GM21825 (cell line): ENCODE results near the gene ZFAND2B.

Experiments
- ATAC-seq: cut with Tn5 transposase; IDR thresholded peaks from one replicate; pipeline ENCODE4 v1.9.1; 2021; ENCODE audit warnings: mild to moderate bottlenecking, moderate library complexity; ENCODE audit not compliant: unreplicated experiment

ZFAND2B gene, protein sequence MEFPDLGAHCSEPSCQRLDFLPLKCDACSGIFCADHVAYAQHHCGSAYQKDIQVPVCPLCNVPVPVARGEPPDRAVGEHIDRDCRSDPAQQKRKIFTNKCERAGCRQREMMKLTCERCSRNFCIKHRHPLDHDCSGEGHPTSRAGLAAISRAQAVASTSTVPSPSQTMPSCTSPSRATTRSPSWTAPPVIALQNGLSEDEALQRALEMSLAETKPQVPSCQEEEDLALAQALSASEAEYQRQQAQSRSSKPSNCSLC

DNA sequence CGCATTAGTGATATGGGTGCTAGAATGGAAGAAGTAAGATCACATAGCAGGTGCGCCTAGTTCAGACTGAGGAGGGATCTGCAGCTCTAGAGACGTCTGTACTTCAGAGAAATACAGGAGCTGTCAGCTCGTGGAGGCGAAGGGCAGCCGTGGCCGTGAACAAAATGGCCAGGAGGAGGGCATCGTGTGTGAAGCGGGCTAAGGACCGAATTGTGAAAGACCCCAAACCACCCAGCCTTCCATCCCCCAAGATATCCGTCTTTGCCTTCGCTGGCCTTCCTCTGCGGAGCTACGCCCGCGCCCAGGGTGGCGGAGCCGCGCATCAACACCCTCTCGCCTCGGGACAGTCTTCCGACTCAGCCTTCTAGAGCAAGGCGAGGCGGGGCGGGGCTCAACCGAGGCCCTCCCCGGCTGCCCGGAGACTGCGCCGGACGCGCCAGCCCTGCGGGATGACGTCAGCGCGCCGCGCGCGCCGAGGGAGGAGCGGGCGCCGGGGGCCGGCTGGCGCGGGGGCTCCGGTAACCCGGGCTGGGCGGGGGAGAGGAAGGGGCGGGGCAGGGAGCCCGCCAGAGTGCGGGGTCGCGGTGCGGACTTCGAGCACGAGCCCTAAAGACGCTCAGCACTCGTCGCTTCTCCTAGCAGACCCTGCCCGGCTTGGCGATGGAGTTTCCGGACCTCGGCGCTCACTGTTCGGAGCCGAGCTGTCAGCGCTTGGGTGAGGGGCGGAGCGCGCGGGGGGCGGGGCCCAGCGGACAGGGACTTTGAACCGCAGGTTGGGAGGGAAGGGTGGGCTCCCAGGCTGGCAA, at the start of gene ZFAND2B:
Gene ZFAND2B (plus strand): TSS at position 455 of the 806 bp plus-strand sequence. CDS start 206 bp downstream, at position 661.
- peak; percentile 97 for ATAC-seq

- no peak for ATAC-seq
Observed at GRCh38 chr2:219157396-219157795, 49.2 kb upstream of the ZFAND2B start.

DNA sequence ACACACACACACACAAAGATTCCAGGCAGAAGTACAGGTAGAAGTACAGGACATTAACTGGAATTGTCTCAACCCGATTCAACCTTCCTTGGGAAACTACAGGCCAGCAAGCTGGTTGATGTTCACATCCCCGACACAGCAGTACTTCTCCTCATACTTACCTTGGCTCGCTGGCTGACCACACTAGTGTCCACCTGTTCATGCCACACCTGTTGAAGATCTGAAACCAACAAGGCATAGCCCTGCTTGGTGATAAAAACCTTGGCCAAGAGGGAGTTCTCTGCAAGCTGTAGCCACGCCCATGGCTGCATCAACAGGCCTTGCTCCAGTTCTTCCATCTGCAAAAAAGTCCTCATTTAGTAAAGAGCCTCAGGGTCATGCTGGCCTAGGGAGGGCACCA, 48.6 kb upstream of the ZFAND2B start:
- ATAC-seq = no peak

DNA sequence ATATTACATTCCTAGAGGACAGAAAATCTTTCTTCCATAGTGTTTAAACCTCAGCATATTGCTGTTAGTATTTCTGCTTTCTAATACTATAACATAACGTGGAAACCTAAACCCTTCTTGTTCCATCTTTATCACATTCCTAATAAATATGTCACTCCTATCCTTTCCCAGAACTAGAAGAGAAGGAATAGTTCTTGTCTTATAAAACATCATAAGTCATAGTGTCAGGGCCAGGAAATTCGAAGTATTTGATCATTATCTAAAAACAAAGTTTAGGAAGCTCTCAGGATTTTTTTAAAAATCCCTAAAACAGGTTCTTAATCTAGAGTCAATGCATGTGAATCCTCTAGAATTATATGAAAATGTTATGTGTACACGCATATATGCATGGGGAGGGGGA, 48.0 kb upstream of the ZFAND2B start:
- ATAC-seq = no peak

GRCh38 chr2:219159771-219160185, 46.8 kb upstream of the ZFAND2B start:
- ATAC-seq = no peak

- ATAC-seq = peak; percentile 84
Observed at GRCh38 chr2:219160186-219161017, 46.2 kb upstream of the ZFAND2B start, which contains the start of gene NHEJ1. Gene NHEJ1, minus strand, starts transcription at chr2:219160815. Its CDS starts 2,453 bp downstream, at chr2:219158362.

DNA sequence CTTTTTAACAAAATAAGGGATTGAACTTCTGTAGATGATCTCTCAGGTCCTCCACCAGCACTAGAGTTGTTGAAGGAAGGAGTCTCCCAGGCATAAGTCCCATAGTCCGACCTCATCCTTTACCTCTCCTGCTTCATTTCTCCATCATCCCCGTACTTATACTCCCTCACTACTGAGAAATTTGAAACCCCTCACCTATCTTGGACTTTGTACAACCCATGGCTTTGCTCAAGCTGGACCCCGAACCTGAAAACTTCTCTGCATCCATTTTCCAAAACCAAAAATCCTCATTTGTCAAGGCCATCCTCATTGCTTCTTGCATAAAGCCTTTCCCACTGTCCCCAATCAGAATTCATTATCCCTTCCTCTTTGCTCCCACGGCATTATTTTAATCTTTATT, 45.5 kb upstream of the ZFAND2B start:
- ATAC-seq = no peak

DNA sequence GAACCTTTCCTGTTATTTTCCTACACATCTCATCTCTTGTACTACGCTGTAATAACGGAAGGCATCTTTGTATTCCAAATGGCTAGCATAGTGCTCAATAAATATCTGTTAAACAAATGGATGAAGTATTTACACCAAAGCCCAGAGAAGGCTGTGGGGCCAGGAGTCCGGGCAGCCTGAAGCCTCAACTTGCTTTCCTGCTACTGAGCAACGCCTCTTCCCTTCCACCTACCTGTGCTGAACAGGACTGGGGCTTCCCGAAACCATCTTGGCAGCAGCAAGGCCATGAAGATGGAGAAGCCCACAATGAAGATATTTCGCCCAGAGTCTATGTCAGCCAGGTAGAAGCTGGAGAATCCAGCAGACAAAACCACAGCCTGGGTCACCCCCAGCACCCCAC, 43.4 kb upstream of the ZFAND2B start:
- ATAC-seq = no peak

- no peak for ATAC-seq
Observed at GRCh38 chr2:219165058-219165911, 41.3 kb upstream of the ZFAND2B start.

DNA sequence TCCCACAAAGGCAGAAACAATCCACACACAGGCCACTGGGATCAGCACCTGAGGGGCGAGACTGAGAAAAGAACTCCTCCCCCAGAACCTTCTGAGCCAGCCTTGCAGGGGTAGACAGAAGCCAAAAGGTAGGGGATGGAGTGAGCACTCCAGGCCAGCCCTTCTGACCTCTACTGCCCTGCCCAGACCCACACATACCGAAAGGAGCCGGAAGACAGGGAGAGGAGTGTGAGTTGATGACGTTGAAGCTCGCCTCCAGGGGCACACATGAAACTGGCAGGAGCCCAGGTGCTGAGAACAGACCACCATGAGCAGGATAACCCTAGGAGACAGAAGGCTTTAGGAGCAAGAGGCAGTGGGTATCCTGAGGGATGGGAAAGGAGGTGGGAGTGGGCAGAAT, 38.6 kb upstream of the ZFAND2B start:
- no peak for ATAC-seq

- ATAC-seq = no peak
Observed at GRCh38 chr2:219168526-219168925, 38.1 kb upstream of the ZFAND2B start.

DNA sequence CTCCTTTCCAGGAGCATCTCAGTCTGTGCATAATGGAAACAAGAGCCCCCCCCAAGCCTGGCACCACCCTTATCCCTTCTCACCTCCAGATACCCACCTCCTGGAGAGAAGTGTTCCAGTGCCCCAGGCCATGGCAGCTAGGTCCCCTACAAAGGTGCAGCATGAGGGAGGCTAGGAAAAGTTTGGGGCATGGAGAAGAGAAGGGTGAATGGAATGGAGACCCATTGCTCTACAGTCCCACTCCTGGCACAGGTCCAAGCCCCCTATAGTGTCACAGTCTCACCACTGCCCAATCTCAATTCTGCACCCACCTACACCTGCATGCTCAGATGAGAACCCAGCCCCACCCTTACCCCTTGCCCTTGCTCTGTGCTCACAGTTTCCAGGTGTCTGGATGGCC, 37.6 kb upstream of the ZFAND2B start:
- no peak for ATAC-seq

GRCh38 chr2:219169930-219170654, 36.5 kb upstream of the ZFAND2B start, which contains the start of gene SLC23A3:
Gene SLC23A3, minus strand, starts transcription at chr2:219170029. Its CDS starts 45 bp downstream, at chr2:219169984.
- ATAC-seq = no peak

- ATAC-seq = no peak
Observed at GRCh38 chr2:219171231-219171651, 35.3 kb upstream of the ZFAND2B start.

DNA sequence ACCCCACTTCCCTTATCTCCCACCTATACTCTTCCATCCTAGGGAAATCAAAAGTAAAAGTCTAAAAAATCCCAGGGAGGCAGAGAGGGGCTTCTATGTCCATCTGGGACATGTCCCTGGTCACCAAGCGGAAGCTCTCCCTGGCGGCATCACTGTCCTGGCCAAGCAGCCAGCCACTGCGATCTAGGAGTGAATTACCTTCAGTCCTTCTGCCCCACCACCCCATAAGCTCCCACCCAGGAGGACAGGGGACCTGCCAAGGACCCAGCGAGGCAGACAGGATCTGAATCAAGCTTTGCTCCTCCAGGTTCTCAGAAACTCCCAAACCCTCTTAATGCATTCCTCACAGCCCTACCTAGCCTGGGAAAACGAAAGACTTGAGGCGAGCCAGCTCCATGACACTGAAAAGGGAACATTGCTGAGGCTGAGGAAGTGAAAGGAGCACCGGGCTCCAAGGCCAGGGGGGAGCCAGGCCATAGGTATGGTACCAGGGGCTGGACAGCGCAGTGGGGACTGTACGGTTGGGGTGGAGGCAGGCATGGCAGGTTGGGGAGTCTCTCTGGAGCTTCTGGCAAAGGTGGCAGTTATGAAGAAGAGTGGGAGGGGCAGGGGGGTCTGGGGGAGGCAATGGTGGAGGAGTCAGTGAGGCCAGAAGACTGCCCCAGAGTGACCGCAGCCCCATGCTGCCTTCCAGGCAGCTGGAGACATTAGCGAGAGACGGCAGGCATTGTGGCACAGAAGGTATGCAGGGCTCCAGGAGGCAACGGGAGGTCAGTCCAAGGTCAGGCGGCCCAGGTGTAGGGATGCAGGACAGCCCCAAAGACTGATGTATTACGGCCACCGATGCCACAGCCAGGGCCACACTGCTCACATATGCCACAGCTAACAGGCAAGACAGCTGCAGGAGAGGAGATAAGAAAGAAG, 34.1 kb upstream of the ZFAND2B start:
- ATAC-seq = no peak

GRCh38 chr2:219173176-219173575, 33.4 kb upstream of the ZFAND2B start:
- ATAC-seq = no peak

- no peak for ATAC-seq
Observed at GRCh38 chr2:219174146-219174545, 32.4 kb upstream of the ZFAND2B start.

DNA sequence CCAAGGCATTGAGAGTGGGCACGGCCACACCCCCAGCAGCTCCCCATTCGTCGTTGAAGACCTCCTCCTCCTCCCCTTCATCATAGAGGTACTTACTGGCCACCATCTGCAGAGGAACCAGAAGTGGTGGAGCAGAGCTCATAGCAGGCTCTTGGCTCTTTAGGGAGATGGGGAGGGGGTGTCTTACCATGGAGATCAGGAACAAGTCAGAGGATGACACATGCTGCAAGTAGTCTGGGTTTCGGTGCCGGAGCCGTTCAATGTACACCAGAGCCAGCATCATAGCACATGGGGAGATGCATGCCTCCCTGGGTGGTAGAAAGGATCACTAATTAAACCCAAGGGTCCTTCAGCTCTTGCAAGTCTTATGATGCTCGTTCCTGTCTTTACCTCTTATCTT, 31.8 kb upstream of the ZFAND2B start:
- no peak for ATAC-seq

DNA sequence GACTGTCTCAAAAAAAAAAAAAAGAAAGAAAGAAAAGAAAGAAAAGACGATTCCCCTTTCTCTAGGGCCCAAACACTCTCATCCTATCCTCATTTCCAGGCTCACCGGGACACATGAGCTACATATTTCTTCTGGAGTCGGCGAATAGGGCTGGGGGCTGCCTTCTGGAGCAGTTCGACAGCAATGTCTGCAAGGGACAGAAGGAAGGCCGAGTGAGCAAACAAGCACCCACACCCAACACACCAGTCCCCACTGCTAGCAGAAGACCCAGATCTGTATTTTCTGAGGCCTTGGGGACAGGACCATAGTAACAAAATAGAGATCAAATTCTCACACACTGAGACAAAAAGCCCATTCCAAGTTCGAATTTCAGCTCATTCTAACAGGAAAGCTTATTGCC, 31.1 kb upstream of the ZFAND2B start:
- ATAC-seq = no peak
